AG09309 (cell line): ENCODE measurements around the gene NIN.

Experiments
- DNase-seq: peaks from one replicate; pipeline ENCODE4 v3.0.0-alpha.2; 2010; ENCODE audit warnings: low read depth
- H3K4me3 ChIP-seq: 2 replicates; pipeline ENCODE4 v1.5.1; 2011; ENCODE audit warnings: mild to moderate bottlenecking, low read depth, low read length, moderate library complexity; ENCODE audit not compliant: control insufficient read depth
- TF ChIP-seq, protein P1 (sequence below): IDR thresholded peaks from 2 replicates; pipeline ENCODE4 v1.5.1; 2011; ENCODE audit warnings: mild to moderate bottlenecking, low read depth, low read length, inconsistent platforms; ENCODE audit not compliant: insufficient read depth, control insufficient read depth; ENCODE audit errors: missing control alignments

Gene NIN

GRCh38 chr14:50844391-50844790 is 13.4 kb upstream of the NIN start:
- DNase-seq, result no peak
- H3K4me3 ChIP-seq, result no peak overlapping the region
- TF ChIP-seq, protein P1, sequence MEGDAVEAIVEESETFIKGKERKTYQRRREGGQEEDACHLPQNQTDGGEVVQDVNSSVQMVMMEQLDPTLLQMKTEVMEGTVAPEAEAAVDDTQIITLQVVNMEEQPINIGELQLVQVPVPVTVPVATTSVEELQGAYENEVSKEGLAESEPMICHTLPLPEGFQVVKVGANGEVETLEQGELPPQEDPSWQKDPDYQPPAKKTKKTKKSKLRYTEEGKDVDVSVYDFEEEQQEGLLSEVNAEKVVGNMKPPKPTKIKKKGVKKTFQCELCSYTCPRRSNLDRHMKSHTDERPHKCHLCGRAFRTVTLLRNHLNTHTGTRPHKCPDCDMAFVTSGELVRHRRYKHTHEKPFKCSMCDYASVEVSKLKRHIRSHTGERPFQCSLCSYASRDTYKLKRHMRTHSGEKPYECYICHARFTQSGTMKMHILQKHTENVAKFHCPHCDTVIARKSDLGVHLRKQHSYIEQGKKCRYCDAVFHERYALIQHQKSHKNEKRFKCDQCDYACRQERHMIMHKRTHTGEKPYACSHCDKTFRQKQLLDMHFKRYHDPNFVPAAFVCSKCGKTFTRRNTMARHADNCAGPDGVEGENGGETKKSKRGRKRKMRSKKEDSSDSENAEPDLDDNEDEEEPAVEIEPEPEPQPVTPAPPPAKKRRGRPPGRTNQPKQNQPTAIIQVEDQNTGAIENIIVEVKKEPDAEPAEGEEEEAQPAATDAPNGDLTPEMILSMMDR, result no peak

GRCh38 chr14:50839691-50840090 is 8.7 kb upstream of the NIN start:
- H3K4me3 ChIP-seq, result no peak overlapping the region
- no peak for DNase-seq
- TF ChIP-seq, protein P1, result no peak

GRCh38 chr14:50839048-50839447 is 8.1 kb upstream of the NIN start:
- DNase-seq, result no peak
- TF ChIP-seq, protein P1, result no peak
- H3K4me3 ChIP-seq, result no peak overlapping the region

GRCh38 chr14:50837850-50838470 is 7.0 kb upstream of the NIN start:
- no peak for DNase-seq
- H3K4me3 ChIP-seq, result no peak overlapping the region
- TF ChIP-seq, protein P1, result no peak

GRCh38 chr14:50837271-50837670 is 6.3 kb upstream of the NIN start:
- DNase-seq, result no peak
- H3K4me3 ChIP-seq, result no peak overlapping the region
- TF ChIP-seq, protein P1, result no peak

DNA sequence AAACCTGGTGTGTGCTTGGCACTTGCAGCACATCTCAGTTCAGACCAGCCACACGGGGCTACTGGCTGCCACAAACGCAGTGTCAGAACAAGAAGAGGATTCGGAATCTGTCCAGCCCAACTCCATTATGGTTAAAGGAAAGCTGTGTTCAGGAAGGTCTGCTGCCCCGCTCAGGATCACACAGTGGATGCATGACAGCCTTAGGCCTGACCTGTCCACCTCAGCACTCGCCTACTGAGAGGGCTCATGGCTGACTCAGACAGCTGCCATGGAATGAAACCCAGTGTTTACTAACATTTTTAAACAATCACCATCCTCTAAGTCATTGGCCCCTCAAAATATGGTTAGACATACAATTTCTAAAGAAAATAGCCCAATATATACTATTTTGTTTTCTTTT is 5.6 kb upstream of the NIN start:
- no peak for DNase-seq
- H3K4me3 ChIP-seq, result no peak overlapping the region

More for the DNA sequence above, 5.6 kb upstream of the NIN start:
- TF ChIP-seq, protein P1, result no peak
